CD14-positive monocyte (primary cell): ENCODE measurements around the gene MRGPRF. TPM values are rescaled to one million over a fixed set of nuclear protein-coding genes. Genes with fewer than 3 reads are reported as not detected.

Experiments
- DNase-seq, 3 donors: peaks; one replicate each; pipeline ENCODE4 v3.0.0-alpha.2; 2011 to 2022
- H2AFZ ChIP-seq: 2 replicates; pipeline ENCODE4 v1.6.0; 2012; ENCODE audit warnings: mild to moderate bottlenecking, low read depth, low read length, inconsistent platforms; ENCODE audit not compliant: insufficient read depth, poor library complexity, severe bottlenecking
- H3K27ac ChIP-seq, 2 donors: 1 replicate in 1 of 2; 2 replicates in 1 of 2; pipeline ENCODE4 v1.5.1; 2012 to 2013; ENCODE audit warnings: low read length in 2 of 2, control low read depth in 1 of 2, inconsistent platforms in 1 of 2, low read depth in 1 of 2, mild to moderate bottlenecking in 1 of 2
- H3K27me3 ChIP-seq, 2 donors: one replicate each; pipeline versions ENCODE4 v1.6.0 to v1.6.1; 2011 to 2013; ENCODE audit warnings: low read length in 2 of 2; ENCODE audit not compliant: control insufficient read depth in 2 of 2, insufficient read depth in 2 of 2
- H3K36me3 ChIP-seq, 2 donors: replicated peaks in 1 of 2; 1 replicate in 1 of 2; 2 replicates in 1 of 2; pipeline versions ENCODE4 v1.5.1 to v1.6.1; 2012 to 2013; ENCODE audit warnings: low read length in 2 of 2, control low read depth in 1 of 2, inconsistent platforms in 1 of 2, mild to moderate bottlenecking in 1 of 2; ENCODE audit not compliant: insufficient read depth in 2 of 2, control insufficient read depth in 1 of 2
- H3K4me1 ChIP-seq, 2 donors: 1 replicate in 1 of 2; 2 replicates in 1 of 2; pipeline versions ENCODE4 v1.5.1 to v1.6.1; 2012 to 2013; ENCODE audit warnings: low read length in 2 of 2, control low read depth in 1 of 2, inconsistent platforms in 1 of 2, mild to moderate bottlenecking in 1 of 2, moderate library complexity in 1 of 2; ENCODE audit not compliant: insufficient read depth in 2 of 2, control insufficient read depth in 1 of 2
- H3K4me2 ChIP-seq: replicated peaks from 2 replicates; pipeline ENCODE3; 2012; ENCODE audit warnings: low read length, moderate library complexity, mild to moderate bottlenecking; ENCODE audit not compliant: poor library complexity, severe bottlenecking; ENCODE audit errors: extremely low read depth
- H3K4me3 ChIP-seq, 3 experiments: fragments of 200-600 bp in 1 of 3; sonication (generic) in 1 of 3; replicated peaks in 1 of 3; 1 replicate in 2 of 3; 2 replicates in 1 of 3; pipeline ENCODE4 v1.5.1; 2011 to 2013; ENCODE audit warnings: low read length in 3 of 3, mild to moderate bottlenecking in 3 of 3, control low read depth in 2 of 3, low read depth in 2 of 3, inconsistent platforms in 1 of 3, moderate library complexity in 1 of 3
- H3K79me2 ChIP-seq: 2 replicates; pipeline ENCODE4 v1.6.0; 2012; ENCODE audit warnings: mild to moderate bottlenecking, control low read depth, inconsistent platforms, low read length, moderate library complexity; ENCODE audit not compliant: insufficient read depth
- H3K9ac ChIP-seq: 2 replicates; pipeline ENCODE4 v1.6.0; 2017; ENCODE audit warnings: low read length, mild to moderate bottlenecking; ENCODE audit not compliant: insufficient read depth, poor library complexity, severe bottlenecking
- H3K9me3 ChIP-seq, 2 donors: replicated peaks in 1 of 2; 1 replicate in 1 of 2; 2 replicates in 1 of 2; pipeline versions ENCODE4 v1.5.1 to v1.6.1; 2012 to 2013; ENCODE audit warnings: low read length in 2 of 2, control low read depth in 1 of 2; ENCODE audit not compliant: control insufficient read depth in 1 of 2, insufficient read depth in 1 of 2
- H4K20me1 ChIP-seq: 2 replicates; pipeline ENCODE4 v1.6.0; 2012; ENCODE audit warnings: mild to moderate bottlenecking, low read length, control low read depth, moderate library complexity; ENCODE audit not compliant: insufficient read depth
- H3K27ac Mint-ChIP-seq, 7 donors: one replicate each; pipeline ENCODE4 v1.8.0; 2020; ENCODE audit warnings: mild to moderate bottlenecking in 7 of 7, mixed read lengths in 7 of 7, moderate library complexity in 6 of 7, inconsistent platforms in 2 of 7
- H3K27me3 Mint-ChIP-seq, 3 donors: one replicate each; pipeline ENCODE4 v1.8.0; 2021 to 2022; ENCODE audit warnings: low read depth in 3 of 3, mild to moderate bottlenecking in 3 of 3, mixed read lengths in 3 of 3, moderate library complexity in 3 of 3, inconsistent platforms in 1 of 3
- H3K36me3 Mint-ChIP-seq, 2 donors: one replicate each; pipeline ENCODE4 v1.8.0; 2020; ENCODE audit warnings: mixed read lengths in 2 of 2, inconsistent platforms in 1 of 2, mild to moderate bottlenecking in 1 of 2
- H3K4me1 Mint-ChIP-seq: one replicate; pipeline ENCODE4 v1.8.0; 2020; ENCODE audit warnings: mild to moderate bottlenecking, mixed read lengths
- H3K4me3 Mint-ChIP-seq, 2 donors: one replicate each; pipeline ENCODE4 v1.8.0; 2020; ENCODE audit warnings: mild to moderate bottlenecking in 2 of 2, mixed read lengths in 2 of 2, moderate library complexity in 1 of 2
- H3K9me3 Mint-ChIP-seq, 7 donors: one replicate each; pipeline ENCODE4 v1.8.0; 2020 to 2022; ENCODE audit warnings: mixed read lengths in 7 of 7, mild to moderate bottlenecking in 6 of 7, moderate library complexity in 6 of 7, inconsistent platforms in 2 of 7
- WGBS: methylation state at CpG from one replicate; pipeline ENCODE4 v1.1.5; 2013; ENCODE audit warnings: missing lambda C conversion rate; ENCODE audit not compliant: insufficient coverage; 5-methylcytosine and 5-hydroxymethylcytosine counted together
- intact Hi-C, 2 donors: fragments of 100-400 bp; cut with micrococcal nuclease; formaldehyde crosslinking; loops; one replicate each; pipeline versions ENCODE4 v1.15.0 to v1.15.1; 2023
- polyA plus RNA-seq, 3 donors: library from polyadenylated mRNA; depleted of rRNA in 1 of 3; unstranded in 2 of 3; stranded (reverse) in 1 of 3; fragments of 300-500 nt in 2 of 3; fragments of >200 nt in 1 of 3; fragmentation: Illumina TruSeq in 2 of 3; gene quantifications; 1 replicate in 2 of 3; 2 replicates in 1 of 3; pipeline ENCODE4 v1.2.3, GENCODE V29; 2012 to 2021
- TF ChIP-seq, protein P1 (sequence below): fragments of 200-600 bp; IDR thresholded peaks from one replicate; pipeline ENCODE4 v1.8.0; 2022; ENCODE audit warnings: antibody characterized with exemption, mild to moderate bottlenecking

MRGPRF gene
- polyA plus RNA-seq, 3 donors, result 0.22 to 0.23 TPM; not detected in 1

- peak overlapping the region in 1 of 7 donors; percentile 42 for H3K27ac Mint-ChIP-seq
- Histone ChIP-seq H3K36me3 (no peaks in the 10 kb centered on the region), H3K9me3 (no peaks in the 10 kb centered on the region), H4K20me1 (no peaks in the 10 kb centered on the region), H3K9ac (peak overlapping the region; percentile 38), H3K4me3 (peak overlapping the region in 1 of 3 experiments; percentile 61), H3K4me1 (peaks cover 41 to 66% of the 10 kb centered on the region in 2 donors), H3K4me2 (peak overlapping the region; percentile 72), H3K79me2 (no peaks in the 10 kb centered on the region), H3K27ac (no peak overlapping the region), H3K27me3 (peaks cover 0 to 49% of the 10 kb centered on the region in 2 donors), H2AFZ (peak overlapping the region; percentile 72)
- H3K4me1 Mint-ChIP-seq, result peaks cover 49% of the 10 kb centered on the region
- intact Hi-C loops, result no loop called here
- 12% methylated on average over 40 of the region's 43 CpGs for WGBS
- H3K27me3 Mint-ChIP-seq, result peaks cover 36 to 67% (median 59%) of the 10 kb centered on the region in 3 donors
- peaks cover 0 to 3% (median 0%) of the 10 kb centered on the region in 7 donors for H3K9me3 Mint-ChIP-seq
- TF ChIP-seq, protein P1, sequence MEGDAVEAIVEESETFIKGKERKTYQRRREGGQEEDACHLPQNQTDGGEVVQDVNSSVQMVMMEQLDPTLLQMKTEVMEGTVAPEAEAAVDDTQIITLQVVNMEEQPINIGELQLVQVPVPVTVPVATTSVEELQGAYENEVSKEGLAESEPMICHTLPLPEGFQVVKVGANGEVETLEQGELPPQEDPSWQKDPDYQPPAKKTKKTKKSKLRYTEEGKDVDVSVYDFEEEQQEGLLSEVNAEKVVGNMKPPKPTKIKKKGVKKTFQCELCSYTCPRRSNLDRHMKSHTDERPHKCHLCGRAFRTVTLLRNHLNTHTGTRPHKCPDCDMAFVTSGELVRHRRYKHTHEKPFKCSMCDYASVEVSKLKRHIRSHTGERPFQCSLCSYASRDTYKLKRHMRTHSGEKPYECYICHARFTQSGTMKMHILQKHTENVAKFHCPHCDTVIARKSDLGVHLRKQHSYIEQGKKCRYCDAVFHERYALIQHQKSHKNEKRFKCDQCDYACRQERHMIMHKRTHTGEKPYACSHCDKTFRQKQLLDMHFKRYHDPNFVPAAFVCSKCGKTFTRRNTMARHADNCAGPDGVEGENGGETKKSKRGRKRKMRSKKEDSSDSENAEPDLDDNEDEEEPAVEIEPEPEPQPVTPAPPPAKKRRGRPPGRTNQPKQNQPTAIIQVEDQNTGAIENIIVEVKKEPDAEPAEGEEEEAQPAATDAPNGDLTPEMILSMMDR, result no peak
- peak; percentile 34 to 43 (median 36) for DNase-seq
- peaks cover 3% of the 10 kb centered on the region in 2 donors for H3K36me3 Mint-ChIP-seq
- H3K4me3 Mint-ChIP-seq, result peak overlapping the region; percentile 28 to 64
These were observed 2.0 kb downstream of the MRGPRF start for GRCh38 chr11:69010964-69011623.

GRCh38 chr11:69010361-69010891 is 2.6 kb downstream of the MRGPRF start:
- Histone ChIP-seq H3K27ac (no peak overlapping the region), H3K79me2 (no peaks in the 10 kb centered on the region), H4K20me1 (no peaks in the 10 kb centered on the region), H3K27me3 (peaks cover 0 to 49% of the 10 kb centered on the region in 2 donors), H2AFZ (peak overlapping the region; percentile 72), H3K4me1 (peaks cover 41 to 66% of the 10 kb centered on the region in 2 donors), H3K9me3 (no peaks in the 10 kb centered on the region), H3K4me3 (peak overlapping the region in 1 of 3 experiments; percentile 61), H3K36me3 (no peaks in the 10 kb centered on the region), H3K9ac (peak overlapping the region; percentile 38), H3K4me2 (peak overlapping the region; percentile 72)
- H3K9me3 Mint-ChIP-seq, result peaks cover 0 to 3% (median 2%) of the 10 kb centered on the region in 7 donors
- peaks cover 51% of the 10 kb centered on the region for H3K4me1 Mint-ChIP-seq
- peaks cover 3% of the 10 kb centered on the region in 2 donors for H3K36me3 Mint-ChIP-seq
- peak overlapping the region in 1 of 2 donors; percentile 6 for H3K4me3 Mint-ChIP-seq
- H3K27ac Mint-ChIP-seq, result no peak overlapping the region
- WGBS, result 90% methylated on average over 2 of the region's 9 CpGs
- intact Hi-C loops, result no loop called here
- DNase-seq, result no peak
- TF ChIP-seq, protein P1, result no peak
- peaks cover 38 to 73% (median 61%) of the 10 kb centered on the region in 3 donors for H3K27me3 Mint-ChIP-seq
